Mucosa of rectum (tissue), 2 donors: ENCODE measurements around the gene EVX2.
A peak's percentile ranks its signal among the peaks of the same experiment; 100 is the strongest.

ENCODE experiments used
- H3K27ac ChIP-seq, 2 donors: one replicate each; pipeline ENCODE4 v1.7.0; 2013; ENCODE audit warnings: inconsistent platforms in 2 of 2, low read depth in 2 of 2, low read length in 2 of 2
- H3K27me3 ChIP-seq, 2 donors: one replicate each; pipeline ENCODE4 v1.7.0; 2013; ENCODE audit warnings: low read length in 2 of 2; ENCODE audit not compliant: control insufficient read depth in 2 of 2, insufficient read depth in 2 of 2
- H3K36me3 ChIP-seq, 2 donors: one replicate each; pipeline ENCODE4 v1.7.0; 2013; ENCODE audit warnings: low read length in 2 of 2; ENCODE audit not compliant: control insufficient read depth in 2 of 2, insufficient read depth in 2 of 2
- H3K4me1 ChIP-seq, 2 donors: one replicate each; pipeline ENCODE4 v1.7.0; 2013; ENCODE audit warnings: low read length in 2 of 2, mild to moderate bottlenecking in 1 of 2; ENCODE audit not compliant: control insufficient read depth in 2 of 2, insufficient read depth in 2 of 2
- H3K4me3 ChIP-seq, 2 donors: one replicate each; pipeline ENCODE4 v1.7.0; 2013; ENCODE audit warnings: low read length in 2 of 2
- H3K9ac ChIP-seq, 2 donors: one replicate each; pipeline ENCODE4 v1.7.0; 2013; ENCODE audit warnings: low read length in 2 of 2, low read depth in 1 of 2, mild to moderate bottlenecking in 1 of 2
- H3K9me3 ChIP-seq, 2 donors: one replicate each; pipeline ENCODE4 v1.7.0; 2013; ENCODE audit warnings: low read length in 2 of 2; ENCODE audit not compliant: control insufficient read depth in 2 of 2
- donor health status: healthy.
- donor health status: Normal muscosa, but diverticular disease.

The EVX2 gene

DNA sequence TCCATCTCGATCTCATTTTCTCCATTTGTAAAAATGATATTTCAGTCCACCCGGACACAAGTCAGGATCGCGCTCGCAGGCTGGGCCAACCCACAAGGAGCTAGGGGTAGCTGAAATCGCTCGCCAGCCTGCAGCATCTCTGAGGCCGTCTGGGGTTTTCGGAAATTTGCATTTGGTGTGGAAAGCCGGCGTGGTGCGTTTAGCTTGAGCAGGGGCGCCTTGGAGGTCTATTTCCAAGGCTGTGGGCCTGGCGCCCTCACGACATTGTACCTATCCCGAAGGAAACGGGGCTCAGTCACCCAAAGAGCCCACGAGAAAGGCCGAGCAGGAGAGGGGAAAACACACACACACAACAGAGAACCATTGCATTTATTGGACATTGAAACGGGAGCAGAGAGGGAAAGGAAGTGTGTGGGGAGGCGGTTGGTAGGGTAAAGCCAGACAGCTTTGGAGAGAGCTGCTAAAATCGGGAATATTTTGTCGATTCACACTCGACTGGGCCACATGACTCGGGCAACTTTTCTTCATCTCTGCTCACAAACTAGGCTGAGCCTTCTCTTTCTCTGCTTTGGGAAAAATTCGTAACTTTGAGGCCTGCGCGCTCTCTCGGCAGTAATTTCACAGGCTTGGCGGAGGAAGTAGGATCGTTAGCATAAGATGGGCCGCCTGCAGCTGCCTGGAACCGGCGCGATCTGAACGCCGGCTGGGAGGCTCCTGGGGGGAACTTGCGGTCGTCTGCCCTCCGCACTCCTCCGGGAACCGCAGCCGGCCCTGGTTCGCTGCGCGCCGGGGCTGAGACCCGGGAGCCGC lies 44.6 kb upstream of the EVX2 start:
- Histone ChIP-seq H3K9me3 (no peaks in the 10 kb centered on the region), H3K36me3 (no peaks in the 10 kb centered on the region), H3K9ac (peak overlapping the region; percentile 47 to 50), H3K4me3 (peak overlapping the region; percentile 43 to 60), H3K27ac (peak overlapping the region; percentile 72 to 74), H3K4me1 (peaks cover 5 to 7% of the 10 kb centered on the region in 2 donors), H3K27me3 (peaks cover 29 to 35% of the 10 kb centered on the region in 2 donors)

DNA sequence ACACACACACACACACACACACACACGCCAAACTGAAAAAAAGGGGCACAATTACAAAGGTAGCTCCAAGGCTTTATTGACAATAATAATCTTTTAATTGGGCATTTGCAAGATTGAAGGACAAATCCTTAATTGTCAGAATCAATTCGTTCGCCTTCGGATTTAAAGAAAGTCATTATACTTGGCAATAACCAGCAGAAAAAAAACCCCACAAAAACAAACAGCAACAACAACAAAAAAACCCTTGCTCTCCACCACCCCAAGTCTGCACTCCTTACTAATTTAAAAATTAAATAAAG lies 44.0 kb upstream of the EVX2 start:
- no peak overlapping the region for H3K27ac ChIP-seq

DNA sequence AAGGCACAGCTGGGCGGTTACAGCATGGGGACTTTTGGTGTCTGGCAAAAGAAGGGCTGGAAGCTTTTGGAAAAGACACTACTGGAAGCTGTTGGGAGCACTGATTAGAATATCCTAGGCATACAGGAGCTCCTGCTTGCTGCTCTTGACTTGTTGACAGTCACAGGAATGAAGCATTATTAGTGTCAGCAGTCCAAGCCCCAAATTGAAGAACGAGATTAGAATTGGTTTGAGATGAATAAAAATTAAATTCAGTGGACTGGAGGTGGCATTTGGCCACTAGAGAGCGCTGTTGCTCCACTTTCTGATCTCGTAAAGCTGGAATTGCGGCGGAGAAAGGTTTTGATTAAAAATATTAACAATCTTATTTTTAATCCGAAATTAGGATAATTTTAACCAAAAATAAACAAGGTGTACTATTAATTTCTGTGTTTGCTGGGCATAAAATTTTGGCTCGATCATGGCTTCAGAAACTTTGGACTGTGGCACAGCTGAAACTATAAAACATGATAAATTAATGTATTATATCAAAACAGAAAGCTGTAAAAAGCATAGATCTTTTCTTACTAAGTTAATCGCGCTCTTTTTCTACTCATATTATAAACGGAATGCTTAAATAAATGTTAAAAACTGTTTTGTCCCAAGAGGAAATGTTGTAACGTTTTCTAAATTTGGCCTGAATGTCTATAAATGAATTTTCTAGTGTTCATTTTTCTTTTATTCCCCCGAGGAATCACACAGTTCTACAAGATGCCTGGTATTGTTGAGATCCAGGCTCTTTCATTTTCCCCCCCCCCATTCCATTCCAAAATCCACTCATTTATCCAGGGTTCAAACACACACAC lies 43.4 kb upstream of the EVX2 start:
- Histone ChIP-seq H3K36me3 (no peaks in the 10 kb centered on the region), H3K9ac (no peak overlapping the region), H3K4me3 (no peak overlapping the region), H3K9me3 (no peaks in the 10 kb centered on the region), H3K4me1 (peaks cover 5 to 7% of the 10 kb centered on the region in 2 donors), H3K27ac (no peak overlapping the region), H3K27me3 (peaks cover 27 to 34% of the 10 kb centered on the region in 2 donors)

More for the DNA sequence above, 44.0 kb upstream of the EVX2 start:
- Histone ChIP-seq H3K36me3 (no peaks in the 10 kb centered on the region), H3K9me3 (no peaks in the 10 kb centered on the region), H3K27me3 (peaks cover 27 to 35% of the 10 kb centered on the region in 2 donors), H3K9ac (no peak overlapping the region), H3K4me3 (no peak overlapping the region), H3K4me1 (peaks cover 5 to 7% of the 10 kb centered on the region in 2 donors)

DNA sequence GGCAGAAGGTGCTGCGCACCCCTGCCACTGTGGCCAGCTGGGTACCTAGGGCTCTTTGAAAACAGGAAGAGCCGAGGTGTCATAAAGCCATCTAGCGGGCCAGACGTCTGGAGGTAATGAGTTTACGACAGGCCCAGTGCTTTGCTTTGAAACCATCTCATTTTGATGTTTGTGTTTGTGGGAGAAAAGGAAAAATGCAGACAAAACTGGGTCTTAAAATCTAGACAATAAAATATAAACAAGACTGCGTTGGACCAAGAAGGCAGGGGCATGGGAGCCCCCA lies 42.0 kb upstream of the EVX2 start:
- Histone ChIP-seq H3K9ac (no peak overlapping the region), H3K4me3 (no peak overlapping the region), H3K36me3 (no peaks in the 10 kb centered on the region), H3K9me3 (no peaks in the 10 kb centered on the region), H3K27me3 (peaks cover 34 to 40% of the 10 kb centered on the region in 2 donors), H3K4me1 (peaks cover 5 to 7% of the 10 kb centered on the region in 2 donors), H3K27ac (no peak overlapping the region)

DNA sequence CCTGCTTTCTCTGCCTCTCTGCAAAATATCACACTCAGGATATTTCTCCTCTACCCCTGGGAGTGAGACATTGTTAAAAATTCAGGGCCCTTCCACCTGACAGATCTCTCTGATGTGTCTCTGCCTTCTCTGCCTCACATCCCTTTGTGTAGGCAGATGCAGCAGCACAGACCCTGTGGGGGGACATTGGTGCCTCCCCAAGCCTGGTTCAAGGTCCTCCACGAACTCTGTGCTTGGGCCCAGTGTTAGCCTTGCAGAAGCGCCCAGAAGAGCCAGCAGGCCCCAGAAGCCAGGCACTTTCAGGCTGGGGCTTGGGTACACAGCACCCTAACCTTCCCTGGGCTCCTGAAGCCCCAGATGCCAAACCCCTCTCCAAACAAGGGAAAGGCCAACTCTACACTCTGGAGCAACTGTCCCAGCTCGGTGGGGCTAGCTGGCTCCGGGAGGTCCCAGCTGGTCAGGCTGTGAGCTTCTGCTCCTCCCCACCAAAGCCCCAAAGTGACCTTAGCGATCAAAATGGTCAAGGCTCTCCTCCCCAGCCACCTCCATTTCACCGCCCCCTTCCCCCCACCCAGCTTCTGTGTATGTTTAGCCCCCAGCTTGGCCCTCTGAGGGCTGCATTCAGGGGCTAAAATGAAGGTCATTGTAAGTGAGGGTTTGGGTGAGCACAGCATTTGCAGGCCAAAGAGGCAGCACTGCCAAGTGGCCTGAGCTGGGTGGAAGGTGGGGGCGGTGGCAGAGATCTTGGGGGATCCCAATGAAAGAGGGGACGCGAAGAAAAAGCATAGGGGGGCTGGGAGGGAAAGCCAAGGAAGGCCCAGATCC lies 41.4 kb upstream of the EVX2 start:
- Histone ChIP-seq H3K9ac (no peak overlapping the region), H3K9me3 (no peaks in the 10 kb centered on the region), H3K27me3 (peaks cover 38 to 45% of the 10 kb centered on the region in 2 donors), H3K4me3 (no peak overlapping the region), H3K4me1 (peaks cover 5 to 7% of the 10 kb centered on the region in 2 donors), H3K36me3 (no peaks in the 10 kb centered on the region), H3K27ac (no peak overlapping the region)

DNA sequence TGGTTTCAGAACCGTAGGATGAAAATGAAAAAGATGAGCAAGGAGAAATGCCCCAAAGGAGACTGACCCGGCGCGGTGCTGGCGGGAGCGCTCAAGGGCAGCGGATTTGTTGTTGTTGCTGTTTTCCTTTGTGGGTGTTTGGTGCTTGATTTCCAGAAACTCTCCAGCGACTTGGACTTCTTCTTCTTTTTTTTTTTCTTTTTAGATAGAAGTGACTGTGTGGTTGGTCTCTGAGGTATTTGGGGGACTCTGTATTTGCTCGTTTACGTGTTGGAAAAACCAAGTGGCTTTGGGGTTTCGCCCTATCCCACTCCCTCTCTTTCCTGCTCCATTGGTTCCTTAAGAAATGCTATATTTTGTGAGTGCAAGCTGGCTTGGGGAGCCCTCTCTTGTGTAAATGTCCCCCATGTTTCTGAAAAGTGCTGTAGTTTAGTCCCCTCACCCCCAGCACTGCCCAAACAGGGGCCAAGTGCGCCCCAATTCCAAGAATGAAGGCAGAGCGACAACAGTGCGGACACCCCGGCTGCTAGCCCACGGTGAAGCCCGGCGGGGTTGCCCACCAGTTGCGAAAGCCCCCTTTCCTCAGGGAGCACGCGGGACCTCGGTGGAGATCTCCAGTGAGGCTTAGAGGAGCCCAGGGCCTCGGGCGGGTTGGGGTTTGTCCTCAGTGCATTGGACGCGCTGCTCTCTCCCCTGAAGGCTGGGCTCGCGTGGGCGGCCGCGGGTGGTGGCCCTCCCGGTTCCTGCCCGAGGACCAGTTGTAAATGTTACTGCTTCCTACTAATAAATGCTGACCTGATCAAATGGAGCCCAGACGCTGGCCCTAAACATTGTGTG lies 40.6 kb upstream of the EVX2 start:
- Histone ChIP-seq H3K27ac (no peak overlapping the region), H3K4me3 (peak overlapping the region in 1 of 2 donors; percentile 67), H3K27me3 (peaks cover 45 to 54% of the 10 kb centered on the region in 2 donors), H3K9me3 (no peaks in the 10 kb centered on the region), H3K4me1 (peaks cover 5 to 7% of the 10 kb centered on the region in 2 donors), H3K9ac (no peak overlapping the region), H3K36me3 (no peaks in the 10 kb centered on the region)

DNA sequence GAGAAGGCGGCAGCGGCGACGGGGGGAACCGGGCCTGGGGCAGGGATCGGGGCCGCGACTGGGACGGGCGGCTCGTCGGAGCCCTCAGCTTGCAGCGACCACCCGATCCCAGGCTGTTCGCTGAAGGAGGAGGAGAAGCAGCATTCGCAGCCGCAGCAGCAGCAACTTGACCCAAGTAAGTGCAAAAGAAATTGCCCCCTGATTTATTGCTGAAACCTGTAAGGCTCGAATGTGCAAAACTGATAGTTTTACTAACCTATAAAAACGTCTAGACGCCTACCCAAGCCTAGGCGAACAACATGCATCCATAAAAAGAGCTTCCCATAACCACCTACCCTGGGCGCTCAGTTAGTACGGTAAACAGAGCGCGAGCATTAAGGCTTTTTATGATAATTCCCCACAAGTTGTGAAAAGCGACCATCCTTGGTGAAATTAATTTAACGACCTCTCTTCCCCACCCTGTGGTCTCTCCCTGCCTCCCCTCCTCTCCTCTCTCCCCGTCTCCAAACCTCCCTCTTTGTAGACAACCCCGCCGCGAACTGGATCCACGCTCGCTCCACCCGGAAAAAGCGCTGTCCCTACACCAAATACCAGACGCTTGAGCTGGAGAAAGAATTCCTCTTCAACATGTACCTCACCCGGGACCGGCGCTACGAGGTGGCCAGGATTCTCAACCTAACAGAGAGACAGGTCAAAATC lies 39.8 kb upstream of the EVX2 start:
- H3K27me3 ChIP-seq = peaks cover 49 to 58% of the 10 kb centered on the region in 2 donors
- peak overlapping the region; percentile 63 to 67 for H3K4me3 ChIP-seq
- H3K27ac ChIP-seq = peak overlapping the region in 1 of 2 donors; percentile 58
- H3K9ac ChIP-seq = peak overlapping the region in 1 of 2 donors; percentile 53
- peaks cover 3% of the 10 kb centered on the region in 2 donors for H3K4me1 ChIP-seq
- no peaks in the 10 kb centered on the region for H3K9me3 ChIP-seq
- no peaks in the 10 kb centered on the region for H3K36me3 ChIP-seq

DNA sequence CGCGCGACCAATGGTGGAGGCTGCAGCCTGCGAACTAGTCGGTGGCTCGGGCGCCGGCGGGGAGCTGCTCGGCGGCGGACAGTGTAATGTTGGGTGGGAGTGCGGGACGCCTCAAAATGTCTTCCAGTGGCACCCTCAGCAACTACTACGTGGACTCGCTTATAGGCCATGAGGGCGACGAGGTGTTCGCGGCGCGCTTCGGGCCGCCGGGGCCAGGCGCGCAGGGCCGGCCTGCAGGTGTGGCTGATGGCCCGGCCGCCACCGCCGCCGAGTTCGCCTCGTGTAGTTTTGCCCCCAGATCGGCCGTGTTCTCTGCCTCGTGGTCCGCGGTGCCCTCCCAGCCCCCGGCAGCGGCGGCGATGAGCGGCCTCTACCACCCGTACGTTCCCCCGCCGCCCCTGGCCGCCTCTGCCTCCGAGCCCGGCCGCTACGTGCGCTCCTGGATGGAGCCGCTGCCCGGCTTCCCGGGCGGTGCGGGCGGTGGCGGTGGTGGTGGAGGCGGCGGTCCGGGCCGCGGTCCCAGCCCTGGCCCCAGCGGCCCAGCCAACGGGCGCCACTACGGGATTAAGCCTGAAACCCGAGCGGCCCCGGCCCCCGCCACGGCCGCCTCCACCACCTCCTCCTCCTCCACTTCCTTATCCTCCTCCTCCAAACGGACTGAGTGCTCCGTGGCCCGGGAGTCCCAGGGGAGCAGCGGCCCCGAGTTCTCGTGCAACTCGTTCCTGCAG lies 39.1 kb upstream of the EVX2 start, which contains the start of gene HOXD9:
TSS of gene HOXD9 (plus strand) at position 37 of the 728 bp plus-strand sequence. CDS start at position 87, 50 bp downstream.
- Histone ChIP-seq H3K36me3 (no peaks in the 10 kb centered on the region), H3K4me3 (peak within 1 kb of the TSS; percentile 63 to 67), H3K27me3 (peaks cover 56 to 64% of the 10 kb centered on the region in 2 donors), H3K9ac (peak within 1 kb of the TSS in 1 of 2 donors; percentile 53), H3K4me1 (no peaks in the 10 kb centered on the region), H3K27ac (peak within 1 kb of the TSS; percentile 21 to 58), H3K9me3 (no peaks in the 10 kb centered on the region)
